HUES48 (cell line): ENCODE data around the gene ZNF234.
A peak's percentile ranks its signal among the peaks of the same experiment; 100 is the strongest.
"Not testable (repeated sequence)": the region's sequence is repeated elsewhere in the genome, so short reads cannot be mapped to it uniquely, and the experiment has no call there.

ENCODE experiments used
- H3K27ac ChIP-seq: one replicate; pipeline ENCODE4 v1.7.0; 2013; ENCODE audit warnings: low read depth, low read length, inconsistent platforms
- H3K27me3 ChIP-seq: 2 replicates; pipeline ENCODE4 v1.6.1; 2013; ENCODE audit warnings: mild to moderate bottlenecking, low read length; ENCODE audit not compliant: control insufficient read depth, insufficient read depth
- H3K36me3 ChIP-seq: 2 replicates; pipeline ENCODE4 v1.6.1; 2013; ENCODE audit warnings: low read length; ENCODE audit not compliant: control insufficient read depth, insufficient read depth
- H3K4me1 ChIP-seq: 2 replicates; pipeline ENCODE4 v1.6.1; 2013; ENCODE audit warnings: mild to moderate bottlenecking, low read length; ENCODE audit not compliant: control insufficient read depth, insufficient read depth
- H3K4me3 ChIP-seq: 2 replicates; pipeline ENCODE4 v1.5.1; 2013; ENCODE audit warnings: mild to moderate bottlenecking, low read depth, low read length
- H3K9ac ChIP-seq: 2 replicates; pipeline ENCODE4 v1.6.1; 2013; ENCODE audit warnings: mild to moderate bottlenecking, low read depth, low read length, moderate library complexity
- H3K9me3 ChIP-seq: 2 replicates; pipeline ENCODE4 v1.6.1; 2013; ENCODE audit warnings: low read length; ENCODE audit not compliant: control insufficient read depth, insufficient read depth

Gene ZNF234

GRCh38 chr19:44131955-44132354 is 9.4 kb upstream of the ZNF234 start:
- Histone ChIP-seq H3K4me3 (no peak overlapping the region), H3K9ac (no peak overlapping the region), H3K9me3 (peaks cover 26% of the 10 kb centered on the region), H3K36me3 (peaks cover 44% of the 10 kb centered on the region), H3K27ac (peak overlapping the region; percentile 21), H3K4me1 (no peaks in the 10 kb centered on the region), H3K27me3 (no peaks in the 10 kb centered on the region)

- Histone ChIP-seq H3K27ac (no peak overlapping the region), H3K36me3 (peaks cover 16% of the 10 kb centered on the region; the same call in 1 of the 2 replicates), H3K9ac (no peak overlapping the region), H3K27me3 (no peaks in the 10 kb centered on the region), H3K4me3 (peak overlapping the region; percentile 89), H3K9me3 (no peaks in the 10 kb centered on the region), H3K4me1 (no peaks in the 10 kb centered on the region)
Observed at GRCh38 chr19:44142059-44142433, 692 bp downstream of the ZNF234 start.

- no peak overlapping the region for H3K27ac ChIP-seq
- H3K9ac ChIP-seq: no peak overlapping the region
- H3K4me3 ChIP-seq: no peak overlapping the region
- no peaks in the 10 kb centered on the region for H3K4me1 ChIP-seq
- H3K9me3 ChIP-seq: no peaks in the 10 kb centered on the region
- no peaks in the 10 kb centered on the region for H3K27me3 ChIP-seq
- H3K36me3 ChIP-seq: peaks cover 55% of the 10 kb centered on the region
Observed at GRCh38 chr19:44149776-44150175, 8.4 kb downstream of the ZNF234 start.

GRCh38 chr19:44151491-44151890 is 10.1 kb downstream of the ZNF234 start:
- Histone ChIP-seq H3K9me3 (peaks cover 15% of the 10 kb centered on the region), H3K27me3 (no peaks in the 10 kb centered on the region), H3K4me1 (no peaks in the 10 kb centered on the region), H3K36me3 (peaks cover 58% of the 10 kb centered on the region), H3K9ac (no peak overlapping the region), H3K27ac (no peak overlapping the region), H3K4me3 (no peak overlapping the region)

- Histone ChIP-seq H3K9me3 (peaks cover 30% of the 10 kb centered on the region), H3K27ac (no peak overlapping the region), H3K27me3 (no peaks in the 10 kb centered on the region), H3K36me3 (peaks cover 37% of the 10 kb centered on the region), H3K4me1 (no peaks in the 10 kb centered on the region), H3K4me3 (no peak overlapping the region), H3K9ac (no peak overlapping the region)
Observed at GRCh38 chr19:44156475-44156874, 15.1 kb downstream of the ZNF234 start.

- H3K9me3 ChIP-seq: no peaks in the 10 kb centered on the region
- H3K4me3 ChIP-seq: no peak overlapping the region
- no peak overlapping the region for H3K9ac ChIP-seq
- H3K36me3 ChIP-seq: peaks cover 23% of the 10 kb centered on the region
- H3K4me1 ChIP-seq: peaks cover 4% of the 10 kb centered on the region
- H3K27ac ChIP-seq: no peak overlapping the region
- H3K27me3 ChIP-seq: no peaks in the 10 kb centered on the region
Observed at GRCh38 chr19:44163789-44164188, 22.4 kb downstream of the ZNF234 start.

GRCh38 chr19:44164327-44164672 is 22.9 kb downstream of the ZNF234 start:
- Histone ChIP-seq H3K27ac (no peak overlapping the region), H3K9me3 (no peaks in the 10 kb centered on the region), H3K27me3 (no peaks in the 10 kb centered on the region), H3K4me3 (peak overlapping the region; percentile 94), H3K9ac (no peak overlapping the region), H3K36me3 (peaks cover 27% of the 10 kb centered on the region), H3K4me1 (peaks cover 4% of the 10 kb centered on the region)

GRCh38 chr19:44164673-44165512 is 23.5 kb downstream of the ZNF234 start, which contains the start of gene ZNF226:
Gene ZNF226, plus strand, starts transcription at chr19:44165100. Its CDS starts 4,981 bp downstream, at chr19:44170081.
- Histone ChIP-seq H3K27ac (peak within 1 kb of the TSS; percentile 84), H3K27me3 (no peaks in the 10 kb centered on the region), H3K36me3 (peaks cover 33% of the 10 kb centered on the region), H3K9ac (peak within 1 kb of the TSS; percentile 90), H3K4me3 (peak within 1 kb of the TSS; percentile 94), H3K4me1 (peaks cover 4% of the 10 kb centered on the region), H3K9me3 (no peaks in the 10 kb centered on the region)

- H3K27ac ChIP-seq, H3K9ac ChIP-seq, H3K4me1 ChIP-seq, H3K4me3 ChIP-seq, H3K27me3 ChIP-seq: not testable (repeated sequence)
- H3K36me3 ChIP-seq: peaks cover 87% of the 10 kb centered on the region
- H3K9me3 ChIP-seq: peaks cover 19% of the 10 kb centered on the region
Observed at GRCh38 chr19:44170660-44171059, 29.3 kb downstream of the ZNF234 start.

GRCh38 chr19:44176590-44176989 is 35.2 kb downstream of the ZNF234 start:
- H3K4me1 ChIP-seq: no peaks in the 10 kb centered on the region
- no peak overlapping the region for H3K4me3 ChIP-seq
- no peak overlapping the region for H3K9ac ChIP-seq
- H3K27ac ChIP-seq: no peak overlapping the region
- H3K27me3 ChIP-seq: no peaks in the 10 kb centered on the region
- peaks cover 63% of the 10 kb centered on the region for H3K36me3 ChIP-seq
- H3K9me3 ChIP-seq: peaks cover 48% of the 10 kb centered on the region

- Histone ChIP-seq H3K4me3 (no peak overlapping the region), H3K4me1 (no peaks in the 10 kb centered on the region), H3K9ac (no peak overlapping the region), H3K9me3 (peaks cover 25% of the 10 kb centered on the region), H3K27ac (no peak overlapping the region), H3K36me3 (peaks cover 19% of the 10 kb centered on the region), H3K27me3 (no peaks in the 10 kb centered on the region)
Observed at GRCh38 chr19:44180968-44181367, 39.6 kb downstream of the ZNF234 start.
